ENCODE results near the gene EMP3. TPM values are rescaled to one million over a fixed set of nuclear protein-coding genes. Genes with fewer than 3 reads are reported as not detected.
"Not testable (repeated sequence)": the region's sequence is repeated elsewhere in the genome, so short reads cannot be mapped to it uniquely, and the experiment has no call there.

EMP3 gene
- total RNA-seq, 1 donor from 2014 or later, result 309 TPM

GRCh38 chr19:48315712-48316111, 9.6 kb upstream of the EMP3 start:
- no peaks in the 10 kb centered on the region for H3K9me3 Mint-ChIP-seq
- no peak for DNase-seq
- no peak overlapping the region for H3K4me3 Mint-ChIP-seq
- H3K27ac Mint-ChIP-seq, result no peak overlapping the region
- ATAC-seq (ENCODE audit: low read depth), result no peak
- no peaks in the 10 kb centered on the region for H3K36me3 Mint-ChIP-seq (ENCODE audit: low read depth)
- CTCF ChIA-PET, result interaction anchor here (13.8 kb wide), 1 partner anchor 18 kb away, joined by 215 read pairs; no protein-coding TSS in a partner anchor
- POLR2A ChIA-PET, result no interaction called here
- H3K27me3 Mint-ChIP-seq, result no peaks in the 10 kb centered on the region
- intact Hi-C loops (cut with micrococcal nuclease), result no loop called here
- peaks cover 11% of the 10 kb centered on the region for H3K4me1 Mint-ChIP-seq
- no peak for TF ChIP-seq CTCF (IDR thresholded peaks at IDR 0.05)

DNA sequence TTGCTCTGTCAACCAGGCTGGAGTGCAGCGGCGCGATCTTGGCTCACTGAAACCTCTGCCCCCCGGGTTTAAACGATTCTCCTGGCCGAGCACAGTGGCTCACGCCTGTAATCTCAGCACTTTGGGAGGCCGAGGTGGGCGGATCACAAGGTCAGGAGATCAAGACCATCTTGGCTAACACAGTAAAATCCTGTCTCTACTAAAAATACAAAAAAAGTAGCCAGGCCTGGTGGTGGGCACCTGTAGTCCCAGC, 7.7 kb upstream of the EMP3 start:
- POLR2A ChIA-PET, result interaction anchor here (0.6 to 6.9 kb wide), 2 partner anchors 15 to 1586 kb away, joined by 4 to 308 read pairs; no protein-coding TSS in a partner anchor
- ATAC-seq (ENCODE audit: low read depth); H3K36me3 Mint-ChIP-seq (ENCODE audit: low read depth); H3K4me3 Mint-ChIP-seq; H3K9me3 Mint-ChIP-seq; H3K27me3 Mint-ChIP-seq; intact Hi-C loops (cut with micrococcal nuclease); H3K27ac Mint-ChIP-seq; DNase-seq: not testable (repeated sequence)
- CTCF ChIA-PET, result interaction anchor here (0.7 to 13.8 kb wide), 2 partner anchors 16 to 167 kb away, joined by 3 to 215 read pairs; no protein-coding TSS in a partner anchor
- peaks cover 29% of the 10 kb centered on the region for H3K4me1 Mint-ChIP-seq

- H3K4me1 Mint-ChIP-seq, result peaks cover 37% of the 10 kb centered on the region
- no peak overlapping the region for H3K4me3 Mint-ChIP-seq
- ATAC-seq (ENCODE audit: low read depth) (no peak), DNase-seq (no peak)
- no peak overlapping the region for H3K27ac Mint-ChIP-seq
- H3K36me3 Mint-ChIP-seq (ENCODE audit: low read depth), result no peaks in the 10 kb centered on the region
- TF ChIP-seq CTCF (IDR thresholded peaks at IDR 0.05), result no peak
- H3K9me3 Mint-ChIP-seq, result no peaks in the 10 kb centered on the region
- intact Hi-C loops (cut with micrococcal nuclease), result no loop called here
- no peaks in the 10 kb centered on the region for H3K27me3 Mint-ChIP-seq
- ChIA-PET POLR2A (interaction anchor here (6.9 kb wide), 1 partner anchor 14 kb away, joined by 308 read pairs; no protein-coding TSS in a partner anchor), CTCF (interaction anchor here (1.3 to 13.8 kb wide), 3 partner anchors 16 to 73 kb away, joined by 3 to 215 read pairs (median 3); partner anchors contain the start of gene KDELR1)
Measured at GRCh38 chr19:48318286-48318987, 6.9 kb upstream of the EMP3 start.

DNA sequence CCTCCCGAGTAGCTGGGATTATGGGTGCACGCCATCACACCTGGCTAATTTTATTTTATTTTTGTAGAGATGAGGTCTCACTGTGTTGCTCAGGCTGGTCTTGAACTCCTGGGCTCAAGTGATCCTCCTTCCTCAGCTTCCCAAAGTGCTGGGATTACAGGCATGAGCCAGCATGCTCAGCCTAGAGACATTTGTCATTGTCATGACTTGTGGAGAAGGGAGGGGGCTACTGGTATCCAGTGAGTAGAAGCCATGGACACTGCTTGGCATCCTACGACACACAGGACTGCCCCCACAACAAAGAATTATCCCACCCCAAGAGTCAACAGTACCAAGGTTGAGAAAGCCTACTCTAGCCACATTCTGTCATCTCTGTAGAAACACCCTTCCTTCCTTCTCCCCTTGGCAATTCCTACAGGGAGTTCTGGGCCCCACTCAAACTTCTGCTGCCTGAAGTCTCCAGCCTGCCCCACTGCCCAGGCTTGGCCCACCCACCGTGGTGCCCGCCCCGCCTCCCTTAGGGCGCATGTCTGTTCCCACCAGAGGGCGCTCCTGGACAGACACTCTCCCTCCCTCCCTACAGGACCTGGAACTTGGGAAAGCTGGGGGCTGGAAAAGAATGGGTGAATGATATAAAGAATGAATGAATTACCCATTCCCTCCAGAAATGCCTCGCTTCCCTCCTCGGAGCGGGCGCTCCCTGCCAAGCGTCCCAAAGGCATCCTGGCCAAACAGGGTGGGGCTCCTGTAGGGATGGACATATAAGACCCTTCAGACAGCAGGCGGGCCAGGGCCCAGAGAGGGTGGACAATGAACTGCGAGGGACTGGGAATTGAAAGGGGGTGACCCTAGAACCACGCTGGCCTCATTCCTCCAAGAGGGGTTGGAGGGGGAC, 5.5 kb upstream of the EMP3 start:
- H3K4me1 Mint-ChIP-seq, result peaks cover 50% of the 10 kb centered on the region
- no peak for ATAC-seq (ENCODE audit: low read depth)

More for the DNA sequence above, 5.5 kb upstream of the EMP3 start:
- ChIA-PET CTCF (interaction anchor here (0.6 to 13.8 kb wide), 6 partner anchors 8 to 264 kb away, joined by 3 to 215 read pairs (median 3); no protein-coding TSS in a partner anchor), POLR2A (interaction anchor here (0.5 to 6.9 kb wide), 3 partner anchors 12 to 1134 kb away, joined by 4 to 308 read pairs (median 4); partner anchors contain the start of genes SYNGR4 and TMEM143)
- peak; percentile 51 for TF ChIP-seq CTCF (IDR thresholded peaks at IDR 0.05)
- Mint-ChIP-seq H3K27ac (peak overlapping the region; percentile 99), H3K4me3 (peak overlapping the region; percentile 94), H3K27me3 (no peaks in the 10 kb centered on the region), H3K36me3 (ENCODE audit: low read depth) (no peaks in the 10 kb centered on the region), H3K9me3 (no peaks in the 10 kb centered on the region)
- intact Hi-C loops (cut with micrococcal nuclease), result loop anchor here (1.0 to 5.0 kb wide), 4 partner anchors 53 to 317 kb away; partner anchors contain the start of gene DBP
- peak; percentile 74 for DNase-seq
